Right renal cortex interstitium (tissue), 3 donors: Measurements from ENCODE around the gene TCF7L2. TPM values are rescaled to one million over a fixed set of nuclear protein-coding genes. Genes with fewer than 3 reads are reported as not detected.

Experiments used
- DNase-seq, 3 donors: peaks; one replicate each; pipeline ENCODE4 v3.0.0-alpha.2; 2013; ENCODE audit warnings: low read depth in 3 of 3, low spot score in 2 of 3
- polyA plus RNA-seq, 3 donors: library from polyadenylated mRNA; unstranded; fragments of 120-200 nt; gene quantifications; one replicate each; pipeline ENCODE4 v1.2.1, GENCODE V29; 2013; ENCODE audit not compliant: insufficient read length in 3 of 3

The TCF7L2 gene
- polyA plus RNA-seq, 3 donors, result 42.9 to 44.9 (median 44.8) TPM

DNA sequence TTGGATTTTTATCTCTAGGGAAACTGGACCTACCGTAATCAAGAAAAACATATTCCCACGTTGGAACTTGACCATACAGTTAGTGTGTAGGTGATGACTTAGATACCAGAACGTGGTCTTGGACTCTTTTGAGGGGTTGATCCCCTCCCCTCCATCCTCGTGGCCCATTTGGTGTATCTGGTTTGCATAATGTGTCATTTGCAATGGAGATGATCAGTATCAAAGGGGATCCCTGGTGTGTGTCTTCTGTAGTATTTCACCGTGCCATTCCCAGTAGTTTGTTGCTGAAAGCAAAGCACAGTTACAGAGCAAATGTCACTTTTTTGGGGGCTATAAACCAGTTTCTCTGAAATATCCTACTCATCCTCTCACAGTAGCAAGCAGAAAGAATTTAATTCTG is 217.7 kb downstream of the TCF7L2 start:
- no peak for DNase-seq

DNA sequence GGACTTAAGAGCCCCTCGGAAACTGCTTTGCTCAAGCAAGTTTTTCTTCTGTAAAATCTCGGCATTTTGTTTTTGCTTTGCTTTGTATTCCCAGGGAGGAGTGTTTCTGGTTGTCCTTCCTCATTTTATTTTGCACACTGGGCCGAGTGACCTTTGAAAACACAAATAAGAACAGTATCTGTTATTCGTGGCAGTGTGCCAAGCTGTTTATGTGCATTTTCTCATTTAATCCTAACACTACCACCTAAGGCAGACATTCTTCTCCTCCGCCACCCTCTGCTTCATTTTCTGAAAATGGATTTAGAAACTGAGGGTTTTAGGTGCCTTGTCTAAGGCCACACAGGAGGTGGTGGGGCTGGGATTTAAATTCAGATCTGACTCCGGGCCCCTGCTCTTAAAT is 218.5 kb downstream of the TCF7L2 start:
- no peak for DNase-seq

DNA sequence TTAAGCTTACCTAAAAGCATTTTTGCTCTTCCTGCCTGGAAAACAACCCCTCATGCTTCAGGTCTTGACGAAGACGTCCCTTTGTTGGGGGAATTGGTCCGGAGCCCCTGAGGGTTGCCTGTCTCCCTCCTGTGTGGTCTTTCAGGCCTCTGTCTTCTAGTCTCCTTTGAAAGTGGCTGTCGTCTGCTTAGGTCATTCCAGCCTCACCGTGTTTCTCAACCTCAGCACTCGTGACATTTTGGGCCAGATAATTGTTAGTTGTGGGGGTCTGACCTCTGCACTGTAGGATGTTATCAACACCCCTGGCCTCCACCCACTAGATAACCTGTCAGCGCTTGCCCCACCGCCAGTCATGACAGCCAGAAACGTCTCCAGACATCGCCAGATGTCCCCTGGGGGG is 219.1 kb downstream of the TCF7L2 start:
- DNase-seq, result no peak

DNA sequence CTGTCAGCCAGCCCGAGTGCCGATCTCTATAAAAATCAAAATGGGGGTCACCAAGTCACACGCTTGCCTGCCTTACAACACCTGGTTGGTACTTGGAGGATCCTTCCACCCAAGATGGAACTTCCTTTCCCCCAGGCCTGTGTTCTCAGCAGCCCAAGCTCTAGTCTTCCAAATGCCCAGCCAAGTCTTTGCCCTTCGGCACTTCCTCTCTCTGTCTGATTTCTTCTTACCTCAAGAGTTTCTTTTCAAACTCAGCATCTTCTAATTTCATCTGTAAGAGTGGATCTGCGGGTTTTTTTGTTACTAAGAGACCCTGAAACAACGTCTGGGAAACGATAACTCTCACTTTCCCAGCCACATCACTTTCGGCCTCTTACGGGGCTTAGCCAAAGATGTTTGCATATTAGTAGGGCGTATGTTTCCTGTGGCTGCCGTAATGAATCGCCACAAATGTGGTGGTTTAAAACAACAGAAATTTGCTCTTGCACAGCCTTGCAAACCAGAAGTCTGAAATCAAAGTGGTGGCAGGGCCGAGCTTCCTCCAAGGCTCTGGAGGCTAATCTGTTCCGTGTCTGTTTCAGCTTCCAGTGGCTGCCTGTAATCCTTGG is 219.9 kb downstream of the TCF7L2 start:
- no peak for DNase-seq

DNA sequence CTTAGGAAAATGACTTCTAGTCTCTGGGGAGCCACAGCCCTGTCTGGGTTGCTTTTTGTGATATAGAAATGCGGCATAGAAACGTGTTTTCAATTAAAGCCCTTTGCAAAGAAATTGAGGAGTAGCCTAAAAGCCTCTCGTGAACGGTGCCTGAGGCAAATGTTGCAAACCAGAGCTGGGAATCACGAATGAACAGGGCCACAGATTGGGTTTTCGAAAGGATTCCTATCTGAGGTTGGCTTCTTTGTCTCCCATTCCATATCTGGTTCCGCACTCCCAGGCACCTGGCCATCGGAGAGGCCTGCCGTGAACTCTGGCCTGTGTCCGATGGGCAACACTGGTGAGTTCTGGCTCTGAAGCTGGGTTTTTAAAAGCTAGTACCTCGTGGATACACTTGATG is 221.6 kb downstream of the TCF7L2 start:
- DNase-seq, result no peak

DNA sequence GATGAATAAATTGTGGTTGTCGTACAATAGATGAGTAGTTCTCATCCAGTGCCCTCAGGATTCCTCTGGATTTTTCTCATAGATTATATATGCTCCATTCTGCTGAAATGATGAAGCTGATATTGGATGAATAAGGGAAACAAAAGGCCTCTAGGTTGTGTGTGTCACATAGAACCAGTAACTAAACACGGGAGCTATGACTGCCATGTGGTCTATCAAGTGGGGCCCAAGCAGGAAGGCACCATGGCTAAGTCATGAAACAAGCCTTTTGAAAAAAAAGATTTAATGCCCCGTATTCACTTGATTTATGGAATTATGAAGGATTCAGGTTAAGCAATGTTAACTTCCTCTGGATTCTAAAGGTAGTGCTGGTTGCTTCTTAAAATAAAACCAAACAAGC is 225.1 kb downstream of the TCF7L2 start:
- no peak for DNase-seq

DNA sequence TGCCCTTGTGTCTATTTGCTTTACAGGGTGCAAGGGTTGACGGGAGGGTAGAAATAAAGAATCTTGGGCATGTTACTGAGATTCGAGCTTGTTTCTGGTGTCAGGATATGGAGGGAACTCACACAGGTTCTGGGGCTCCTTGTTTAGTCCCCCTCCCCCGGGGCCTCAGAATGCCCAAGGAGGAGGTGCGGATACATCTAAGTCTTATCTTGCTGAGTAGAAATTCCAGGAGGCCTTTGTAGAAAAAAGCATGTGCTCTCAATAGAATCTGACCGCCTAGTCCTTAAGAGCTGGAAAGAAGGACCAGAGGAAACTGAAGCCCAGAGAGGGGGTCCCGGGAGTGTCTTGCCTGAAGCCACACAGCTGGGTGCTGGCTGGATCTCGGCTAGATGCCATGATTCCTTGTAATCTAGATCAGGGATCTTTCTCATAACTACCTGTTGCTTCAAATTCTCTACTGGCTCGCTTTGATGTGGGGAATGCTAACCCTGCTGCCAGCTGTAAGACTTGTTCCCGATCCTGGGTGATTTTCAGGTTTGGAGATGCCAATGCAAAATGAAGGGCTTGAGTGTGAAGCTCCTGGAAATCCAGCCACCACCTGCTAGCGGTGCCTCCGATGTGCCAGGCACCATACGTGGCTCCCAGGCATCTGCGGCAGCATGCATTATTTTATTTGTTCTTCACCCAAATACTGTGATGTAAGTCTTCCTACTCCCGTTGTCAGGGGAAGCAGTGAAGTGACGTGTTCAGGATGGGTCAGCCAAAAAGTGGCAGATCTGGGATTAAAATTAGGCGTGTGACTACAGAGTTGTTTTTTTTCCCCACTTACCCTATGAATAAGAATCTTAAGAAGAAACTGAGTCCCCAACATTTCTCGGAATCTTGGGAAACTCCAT is 226.0 kb downstream of the TCF7L2 start:
- no peak for DNase-seq

DNA sequence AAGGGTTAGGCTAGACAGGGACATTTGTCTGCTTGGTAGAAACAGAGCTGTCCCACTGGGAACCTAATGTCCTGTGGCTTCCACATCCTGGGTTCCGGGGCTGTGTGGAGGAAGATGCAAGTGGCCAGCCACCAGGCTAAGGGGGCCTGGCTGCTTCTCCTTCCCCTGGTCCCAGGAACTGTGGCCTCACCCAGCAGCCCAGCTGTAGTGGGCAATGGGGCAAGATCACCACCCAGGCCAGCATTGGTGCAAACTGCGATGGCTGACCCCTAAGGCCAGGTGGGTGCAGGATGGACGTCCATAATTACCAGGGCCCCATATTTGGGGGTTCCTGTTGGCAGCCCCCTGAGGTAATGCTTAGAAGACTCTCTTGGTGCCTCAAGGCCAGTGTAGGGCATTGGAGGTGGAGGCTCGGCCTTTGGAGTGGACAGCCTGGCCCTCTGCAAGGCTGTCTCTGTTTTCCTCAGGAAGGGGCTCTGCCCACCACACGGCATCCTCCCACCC is 226.7 kb downstream of the TCF7L2 start:
- DNase-seq, result no peak

DNA sequence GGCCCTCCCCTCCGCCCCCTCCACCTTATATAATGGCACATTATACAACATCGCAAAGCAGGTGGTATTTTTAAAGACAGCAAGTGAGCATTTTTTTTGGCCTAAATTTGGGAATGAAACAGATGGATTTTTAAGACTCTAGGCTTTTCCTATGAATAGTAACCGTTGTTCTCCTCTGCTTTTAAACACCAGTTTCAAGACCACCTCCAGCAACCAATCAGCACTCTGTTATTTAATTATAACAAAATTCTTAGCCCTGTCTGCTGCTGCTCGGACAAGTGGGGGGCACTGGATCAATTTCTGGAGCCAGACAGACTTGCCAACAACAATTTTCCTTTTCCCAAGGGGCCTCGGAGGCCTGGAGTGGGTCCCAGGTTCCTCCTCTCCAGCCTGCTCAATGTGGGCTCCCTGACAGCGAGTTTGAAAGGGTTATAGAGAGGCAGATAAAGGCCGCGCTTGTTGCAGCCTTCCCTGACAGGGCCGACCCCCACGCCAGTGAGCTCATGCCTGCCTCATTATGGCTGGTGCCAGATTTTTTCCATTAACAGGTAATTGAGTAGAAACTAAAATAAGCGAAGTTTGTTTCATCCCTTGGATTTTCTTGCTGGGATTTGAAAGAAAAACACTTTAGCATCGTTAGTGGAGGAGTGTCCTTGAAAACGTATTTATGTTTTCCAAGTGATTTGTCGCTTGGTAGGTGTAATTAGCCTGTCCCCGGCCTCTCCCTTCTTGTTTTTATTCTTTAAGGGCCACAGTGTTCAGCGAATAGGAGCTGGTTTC is 227.3 kb downstream of the TCF7L2 start:
- DNase-seq, result no peak

DNA sequence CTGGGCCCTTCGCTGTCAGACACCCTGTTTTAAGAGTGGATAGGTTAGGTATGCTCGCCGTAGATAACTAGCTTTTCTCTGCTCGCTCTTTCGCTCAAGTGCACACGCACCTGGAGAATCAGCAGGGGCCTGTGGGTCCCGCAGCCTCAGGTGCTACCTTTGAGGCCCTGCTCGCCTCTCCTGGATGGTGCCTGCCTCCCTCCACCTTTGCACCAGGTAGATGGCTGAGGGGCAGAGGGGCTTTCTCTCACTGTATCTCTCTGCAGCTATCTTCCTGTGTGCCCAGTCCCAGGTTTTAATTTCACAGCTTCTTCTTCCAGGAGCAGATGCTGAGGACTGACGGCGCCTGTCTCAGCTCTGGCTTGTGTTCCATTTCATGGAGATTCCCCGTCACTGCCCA is 227.9 kb downstream of the TCF7L2 start:
- DNase-seq, result no peak

DNA sequence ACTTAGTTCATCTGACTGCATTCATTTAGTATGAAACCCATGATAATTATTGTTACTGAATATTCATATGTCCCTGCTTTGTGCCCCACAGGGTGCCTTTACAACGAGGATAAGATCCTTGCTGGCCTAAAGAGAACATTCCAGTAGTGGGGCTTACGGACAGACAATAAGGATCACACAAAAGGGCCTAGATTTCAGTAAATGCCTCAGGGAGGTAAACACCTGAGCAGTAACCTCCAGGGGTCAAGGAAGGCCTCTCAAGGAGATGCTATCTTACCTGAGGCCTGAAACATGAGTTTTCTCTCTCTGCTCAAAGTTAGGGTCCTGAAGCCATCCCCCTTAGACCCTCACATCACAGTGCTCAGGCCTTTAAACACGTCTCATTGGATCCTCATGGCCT is 228.7 kb downstream of the TCF7L2 start:
- DNase-seq, result no peak

DNA sequence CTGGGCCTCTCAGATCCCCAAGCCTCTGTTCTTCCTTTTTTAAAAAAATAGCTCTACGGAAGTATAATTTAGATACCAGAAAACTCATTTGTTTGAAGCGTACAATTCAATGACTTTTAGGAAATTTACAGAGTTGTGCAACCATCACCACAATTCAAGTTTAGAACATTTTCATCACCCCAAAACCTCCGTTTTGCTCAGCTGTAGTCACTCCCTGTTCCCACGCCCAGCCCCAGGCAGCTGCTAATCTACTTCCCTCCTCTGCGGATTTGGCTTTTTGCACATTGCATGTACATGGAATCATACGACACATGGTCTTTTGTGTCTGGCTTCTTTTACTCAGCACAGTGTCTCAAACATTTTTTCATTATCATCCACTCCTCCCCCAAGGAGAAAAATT is 229.2 kb downstream of the TCF7L2 start:
- no peak for DNase-seq

DNA sequence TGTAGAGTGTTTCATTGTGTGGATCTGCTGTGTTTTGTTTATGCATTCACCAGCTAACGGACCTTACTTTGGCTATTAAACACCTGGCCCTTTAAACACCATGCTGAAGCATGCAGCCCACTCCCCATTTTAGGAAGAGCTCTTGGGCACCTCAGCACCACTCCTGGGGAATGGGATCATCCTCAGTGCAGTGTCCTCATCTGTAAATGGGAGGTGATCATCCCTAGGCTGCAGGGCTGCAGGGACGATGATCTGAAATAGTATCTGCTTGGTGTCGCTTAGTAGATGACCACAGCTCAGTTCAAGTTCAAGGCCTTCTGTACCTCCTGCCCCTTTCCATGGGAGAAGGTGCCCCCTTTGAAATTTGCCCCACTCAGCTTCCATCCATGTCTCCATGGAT is 229.9 kb downstream of the TCF7L2 start:
- no peak for DNase-seq

DNA sequence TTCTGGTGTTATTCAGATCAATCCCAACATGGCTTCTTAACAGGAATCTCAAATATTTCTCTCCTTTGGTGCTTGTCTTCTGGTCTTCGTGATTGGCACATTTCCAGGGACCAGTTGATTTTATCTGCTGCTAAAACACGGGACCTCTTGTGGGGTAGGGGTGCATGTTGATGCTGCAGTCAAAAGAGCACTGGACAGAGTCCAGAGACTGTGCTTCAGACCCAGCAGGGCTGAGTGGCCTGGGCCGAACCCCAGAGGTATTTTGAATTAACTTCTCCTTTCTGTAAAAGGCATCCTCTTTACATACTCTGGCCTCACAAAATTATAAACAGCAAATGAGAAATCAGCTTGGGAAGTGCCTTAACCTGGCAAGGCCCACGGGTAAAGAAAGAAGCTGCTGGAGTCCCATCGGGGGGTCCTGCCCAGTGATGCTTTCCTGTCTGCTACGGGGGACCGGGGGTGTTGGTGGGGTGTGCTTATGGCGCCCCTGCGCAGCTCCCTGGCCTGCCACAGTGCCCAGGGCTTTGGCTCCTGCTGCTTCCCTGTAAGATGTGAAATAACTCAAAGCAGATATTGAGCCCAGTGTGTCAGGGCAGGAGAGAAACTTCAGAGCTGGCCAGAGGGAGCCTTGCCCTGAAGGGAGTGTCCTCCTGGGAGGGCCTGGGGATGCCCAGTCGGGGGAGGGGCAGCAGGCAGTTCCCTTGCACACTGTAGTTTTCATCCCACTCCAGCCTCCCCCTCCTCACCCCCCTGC is 230.5 kb downstream of the TCF7L2 start:
- no peak for DNase-seq

DNA sequence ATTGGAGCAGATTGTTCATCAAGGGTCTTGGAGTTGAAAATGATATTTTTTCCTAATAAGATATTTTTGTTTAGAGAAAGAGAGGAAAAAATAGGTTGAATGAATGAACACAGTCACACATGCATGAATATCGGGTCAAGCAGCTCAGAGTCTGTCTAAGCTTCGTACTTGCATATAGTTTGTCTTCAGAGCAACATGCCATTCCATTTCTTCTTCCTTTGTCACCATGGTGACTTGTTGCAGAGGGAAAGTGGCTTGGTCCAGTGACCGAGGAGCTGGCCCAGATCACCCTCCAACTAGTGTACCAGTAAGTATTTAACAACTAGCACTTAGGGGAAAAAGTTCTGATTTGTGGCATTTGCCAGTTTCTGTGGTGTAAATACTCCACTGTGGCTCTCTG is 232.1 kb downstream of the TCF7L2 start:
- DNase-seq, result no peak

DNA sequence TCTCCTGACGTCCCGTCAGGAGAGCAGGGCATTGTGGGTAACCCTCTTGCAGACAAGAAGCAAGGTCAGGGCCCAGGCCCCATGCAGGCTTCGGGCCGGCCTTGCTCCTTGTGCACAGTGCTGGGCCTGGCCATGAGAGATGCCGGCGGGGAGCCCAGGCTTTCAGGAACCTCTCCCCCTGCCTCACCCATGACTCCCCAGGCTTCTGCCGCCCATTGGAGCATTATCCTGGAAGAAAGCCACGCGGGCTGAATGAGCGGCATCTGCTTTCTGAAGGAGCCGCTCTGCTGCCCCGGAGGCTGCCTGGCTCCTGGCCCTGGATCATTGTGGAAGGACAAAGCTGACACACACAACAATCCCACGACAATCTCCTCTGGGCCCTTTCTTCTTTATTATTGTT is 233.5 kb downstream of the TCF7L2 start:
- DNase-seq, result no peak

DNA sequence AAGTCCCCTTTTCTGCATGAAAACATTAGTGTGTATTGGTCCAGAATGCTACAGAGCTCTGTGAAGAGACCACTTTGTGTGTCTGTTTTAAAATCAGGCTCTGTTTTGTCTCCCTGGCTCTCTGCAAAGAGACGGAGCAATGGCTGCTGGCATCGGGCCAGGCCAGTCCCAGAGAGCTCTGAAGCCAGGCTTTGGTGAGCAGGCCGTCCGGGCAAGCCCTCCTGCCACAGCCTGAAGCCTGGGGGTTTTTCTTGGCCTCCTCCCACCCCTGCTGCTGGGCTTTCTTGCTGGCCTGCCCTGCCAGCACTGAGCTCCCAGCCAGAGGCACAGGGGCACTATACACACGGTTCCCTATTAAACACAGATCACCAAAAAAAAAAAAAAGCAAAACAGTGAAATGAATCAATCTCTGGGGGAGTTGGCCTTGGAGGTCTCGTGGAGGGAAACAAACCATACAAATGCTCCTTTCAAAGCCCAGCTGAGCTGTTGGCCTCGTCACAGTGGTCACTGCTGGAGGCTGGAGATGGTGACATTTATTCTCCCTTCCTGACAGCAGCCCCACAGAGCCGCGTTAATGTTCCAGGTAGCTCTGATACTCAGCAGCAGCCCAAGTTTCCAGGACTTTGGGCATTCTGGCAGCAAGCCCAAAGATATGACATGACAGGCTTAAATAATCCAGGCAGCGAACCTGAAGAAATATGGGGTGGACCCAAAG is 237.2 kb downstream of the TCF7L2 start:
- no peak for DNase-seq

DNA sequence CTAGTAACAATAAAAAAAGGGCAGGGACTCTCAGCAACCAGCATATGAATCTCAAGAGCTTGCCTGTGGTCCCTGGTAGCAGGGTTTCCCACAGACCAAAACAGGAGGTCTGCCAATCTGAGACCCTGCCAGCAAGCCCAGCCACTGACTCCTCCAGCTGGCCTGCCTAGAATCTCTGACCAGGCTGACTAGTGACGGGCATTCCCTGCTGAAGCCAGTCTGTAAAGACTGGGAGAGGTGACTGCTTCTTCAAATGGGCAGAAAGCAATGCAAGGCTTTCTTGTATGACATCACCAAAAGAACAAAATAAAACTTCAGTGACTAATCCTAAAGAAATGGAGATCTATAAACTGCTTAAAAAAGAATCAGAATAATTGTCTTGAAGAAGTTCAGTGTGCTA is 249.4 kb downstream of the TCF7L2 start:
- no peak for DNase-seq

DNA sequence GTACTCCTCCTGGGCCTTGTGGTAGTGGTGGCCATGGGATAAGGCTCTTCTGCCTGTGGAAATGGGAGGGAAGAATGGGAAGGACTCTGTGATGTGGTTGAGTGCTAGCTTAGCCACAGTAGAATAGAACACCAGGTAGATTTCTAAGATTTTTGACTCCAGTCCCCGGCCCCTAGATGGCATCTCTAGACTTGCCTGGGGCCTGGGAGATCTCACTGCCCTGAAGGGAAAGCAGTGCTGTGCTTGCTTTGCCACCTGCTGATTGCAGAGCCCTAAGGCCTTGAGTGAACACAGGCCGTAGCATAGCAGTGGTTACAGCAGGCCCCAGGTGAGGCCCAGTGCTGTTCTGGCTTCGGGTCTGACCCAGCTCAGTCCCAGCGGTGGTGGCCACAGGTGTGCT is 252.0 kb downstream of the TCF7L2 start:
- DNase-seq, result no peak

DNA sequence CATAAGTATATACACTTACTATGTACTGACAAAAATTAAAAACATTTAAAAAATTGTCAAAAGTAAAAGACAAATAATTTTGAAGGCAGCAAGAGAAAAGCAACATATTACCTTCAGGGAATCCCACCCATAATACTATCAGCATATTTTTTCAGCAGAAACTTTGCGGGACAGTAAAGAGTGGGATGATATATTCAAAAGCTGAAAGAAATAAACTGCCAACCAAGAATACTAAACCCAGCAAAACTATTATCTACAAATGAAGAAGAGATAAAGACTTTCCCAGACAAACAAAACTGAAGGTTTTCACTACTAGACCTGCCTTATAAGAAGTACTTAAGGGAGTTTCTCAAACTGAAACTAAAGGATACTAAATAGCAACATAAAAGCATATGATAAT is 257.9 kb downstream of the TCF7L2 start:
- no peak for DNase-seq
